NCI-H2227 (cell line): ENCODE measurements around the gene AOC1.
"Not testable (repeated sequence)": the region's sequence is repeated elsewhere in the genome, so short reads cannot be mapped to it uniquely, and the experiment has no call there.

Experiments
- DNase-seq: peaks from one replicate; lab custom pipeline; 2025; ENCODE audit not compliant: unreplicated experiment; lab: John Stamatoyannopoulos, UW

Gene AOC1, protein sequence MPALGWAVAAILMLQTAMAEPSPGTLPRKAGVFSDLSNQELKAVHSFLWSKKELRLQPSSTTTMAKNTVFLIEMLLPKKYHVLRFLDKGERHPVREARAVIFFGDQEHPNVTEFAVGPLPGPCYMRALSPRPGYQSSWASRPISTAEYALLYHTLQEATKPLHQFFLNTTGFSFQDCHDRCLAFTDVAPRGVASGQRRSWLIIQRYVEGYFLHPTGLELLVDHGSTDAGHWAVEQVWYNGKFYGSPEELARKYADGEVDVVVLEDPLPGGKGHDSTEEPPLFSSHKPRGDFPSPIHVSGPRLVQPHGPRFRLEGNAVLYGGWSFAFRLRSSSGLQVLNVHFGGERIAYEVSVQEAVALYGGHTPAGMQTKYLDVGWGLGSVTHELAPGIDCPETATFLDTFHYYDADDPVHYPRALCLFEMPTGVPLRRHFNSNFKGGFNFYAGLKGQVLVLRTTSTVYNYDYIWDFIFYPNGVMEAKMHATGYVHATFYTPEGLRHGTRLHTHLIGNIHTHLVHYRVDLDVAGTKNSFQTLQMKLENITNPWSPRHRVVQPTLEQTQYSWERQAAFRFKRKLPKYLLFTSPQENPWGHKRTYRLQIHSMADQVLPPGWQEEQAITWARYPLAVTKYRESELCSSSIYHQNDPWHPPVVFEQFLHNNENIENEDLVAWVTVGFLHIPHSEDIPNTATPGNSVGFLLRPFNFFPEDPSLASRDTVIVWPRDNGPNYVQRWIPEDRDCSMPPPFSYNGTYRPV

DNA sequence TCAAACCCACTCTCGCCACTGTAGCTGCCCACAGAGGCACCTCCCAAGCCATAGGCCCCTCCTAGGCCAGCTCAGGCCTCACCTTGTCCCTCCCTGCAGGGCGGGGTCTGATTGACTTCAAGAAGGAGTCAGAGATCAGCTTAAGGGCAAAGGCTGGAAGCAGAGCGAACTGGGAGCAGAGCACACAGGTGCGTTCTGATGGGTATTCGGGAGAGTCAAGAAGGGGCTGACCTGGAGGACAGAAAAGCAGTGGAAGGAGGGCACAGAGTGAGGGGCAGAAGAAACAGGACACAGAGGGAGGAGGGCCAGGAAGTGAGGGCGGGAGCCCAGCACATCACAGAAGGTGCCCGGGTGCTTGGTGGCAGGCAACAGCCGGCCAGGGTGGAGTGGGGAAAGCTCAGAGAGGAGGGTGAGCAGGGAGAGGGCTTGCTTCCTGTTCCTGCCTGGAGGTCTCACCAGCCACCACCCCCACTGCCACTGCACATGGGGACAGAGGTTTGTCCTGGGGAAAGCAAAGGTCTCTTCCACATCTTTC is at the start of gene AOC1:
TSS of gene AOC1 (plus strand) at position 147 of the 535 bp plus-strand sequence. CDS start 3,954 bp downstream, outside the sequence.
- DNase-seq = no peak

DNA sequence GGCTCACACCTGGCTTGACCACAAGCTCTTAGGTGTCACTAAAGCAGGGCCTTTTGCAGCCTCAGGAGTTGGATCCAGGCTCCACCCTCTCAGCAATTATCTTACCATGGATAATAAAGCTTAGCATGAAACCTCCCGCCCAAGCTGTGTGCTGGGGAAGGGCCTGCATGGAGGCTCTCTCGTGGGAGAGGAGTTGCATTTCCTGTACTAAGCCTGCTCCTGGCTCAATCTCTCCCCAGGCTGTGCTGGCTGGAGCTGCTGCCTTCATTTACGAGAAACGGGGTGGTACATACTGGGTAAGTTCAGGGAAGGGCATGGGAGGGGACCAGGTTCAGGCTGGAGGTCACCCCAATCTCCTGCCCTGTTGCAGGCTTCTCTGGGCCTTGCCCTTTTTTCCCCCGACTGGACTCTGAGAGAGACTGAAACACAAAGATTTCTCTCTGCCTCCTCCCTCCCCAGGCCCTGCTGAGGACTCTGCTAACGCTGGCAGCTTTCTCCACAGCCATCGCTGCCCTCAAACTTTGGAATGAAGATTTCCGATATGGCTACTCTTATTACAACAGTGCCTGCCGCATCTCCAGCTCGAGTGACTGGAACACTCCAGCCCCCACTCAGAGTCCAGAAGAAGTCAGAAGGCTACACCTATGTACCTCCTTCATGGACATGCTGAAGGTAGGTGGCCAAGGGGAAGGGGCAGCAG is 49.0 kb upstream of the AOC1 start:
- no peak for DNase-seq

DNA sequence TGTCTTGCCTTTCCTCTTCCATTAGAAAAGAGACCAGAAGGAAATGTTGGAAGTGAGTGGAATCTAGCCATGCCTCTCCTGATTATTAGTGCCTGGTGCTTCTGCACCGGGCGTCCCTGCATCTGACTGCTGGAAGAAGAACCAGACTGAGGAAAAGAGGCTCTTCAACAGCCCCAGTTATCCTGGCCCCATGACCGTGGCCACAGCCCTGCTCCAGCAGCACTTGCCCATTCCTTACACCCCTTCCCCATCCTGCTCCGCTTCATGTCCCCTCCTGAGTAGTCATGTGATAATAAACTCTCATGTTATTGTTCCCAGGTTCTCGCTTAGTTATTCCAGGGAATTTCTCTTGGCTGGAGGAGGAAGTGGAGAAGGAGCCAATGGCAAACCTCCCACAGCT is 47.5 kb upstream of the AOC1 start:
- DNase-seq = no peak

DNA sequence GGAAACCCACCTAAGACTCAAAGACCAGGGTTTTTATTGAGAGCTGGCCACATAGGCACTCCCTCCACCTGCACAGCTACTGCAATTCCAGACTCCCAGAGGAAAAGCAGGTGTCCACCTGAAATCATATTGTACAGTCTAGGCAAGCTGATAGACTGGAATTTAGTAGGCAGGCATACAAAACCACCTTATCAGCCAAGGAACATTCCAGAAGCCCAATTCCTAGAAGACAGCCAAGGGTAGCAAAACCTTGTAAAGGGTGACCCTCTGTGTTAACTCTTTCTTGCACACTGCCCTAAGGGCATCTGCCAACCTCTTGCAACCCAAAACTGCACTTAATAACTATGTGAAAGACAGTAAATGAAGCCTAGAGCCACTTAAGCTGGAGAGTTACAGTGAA is 46.5 kb upstream of the AOC1 start:
- DNase-seq = no peak

DNA sequence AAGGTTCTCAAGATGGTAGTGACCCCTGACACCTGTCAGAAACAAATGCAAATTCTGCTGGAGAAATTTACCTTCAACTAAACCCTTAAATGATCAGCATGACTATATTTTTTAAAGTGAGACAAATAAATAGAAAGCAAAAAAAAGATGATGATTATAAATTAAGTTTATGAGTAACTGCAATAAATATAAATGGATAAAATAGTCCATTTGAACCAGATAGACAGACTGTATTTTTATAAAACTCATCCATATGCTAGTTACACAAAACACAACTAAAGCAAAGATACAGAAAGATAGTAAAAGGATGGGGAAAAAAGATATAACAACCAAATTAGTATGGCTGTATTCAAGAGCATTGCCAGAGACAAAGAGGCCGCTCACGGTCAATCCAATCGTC is 45.9 kb upstream of the AOC1 start:
- DNase-seq = no peak

DNA sequence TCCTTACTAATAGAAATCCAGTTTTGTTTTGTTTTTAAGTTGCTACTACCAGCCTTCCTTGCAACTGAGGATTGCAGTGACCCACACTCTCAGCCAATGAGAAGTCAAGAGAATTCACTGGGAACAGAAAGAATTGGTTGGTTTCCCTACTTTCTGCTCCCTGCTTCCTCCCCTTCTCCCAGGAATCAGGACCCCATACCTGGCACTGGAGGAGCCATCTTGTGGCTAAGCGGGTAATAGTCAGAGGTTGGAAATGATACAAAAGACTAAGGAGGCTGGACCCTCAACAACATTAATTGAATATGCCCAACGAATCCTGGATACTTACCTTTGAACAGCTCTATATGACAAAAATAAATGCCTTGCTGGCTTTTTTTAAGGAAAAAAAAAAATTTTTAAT is 45.5 kb upstream of the AOC1 start:
- no peak for DNase-seq

DNA sequence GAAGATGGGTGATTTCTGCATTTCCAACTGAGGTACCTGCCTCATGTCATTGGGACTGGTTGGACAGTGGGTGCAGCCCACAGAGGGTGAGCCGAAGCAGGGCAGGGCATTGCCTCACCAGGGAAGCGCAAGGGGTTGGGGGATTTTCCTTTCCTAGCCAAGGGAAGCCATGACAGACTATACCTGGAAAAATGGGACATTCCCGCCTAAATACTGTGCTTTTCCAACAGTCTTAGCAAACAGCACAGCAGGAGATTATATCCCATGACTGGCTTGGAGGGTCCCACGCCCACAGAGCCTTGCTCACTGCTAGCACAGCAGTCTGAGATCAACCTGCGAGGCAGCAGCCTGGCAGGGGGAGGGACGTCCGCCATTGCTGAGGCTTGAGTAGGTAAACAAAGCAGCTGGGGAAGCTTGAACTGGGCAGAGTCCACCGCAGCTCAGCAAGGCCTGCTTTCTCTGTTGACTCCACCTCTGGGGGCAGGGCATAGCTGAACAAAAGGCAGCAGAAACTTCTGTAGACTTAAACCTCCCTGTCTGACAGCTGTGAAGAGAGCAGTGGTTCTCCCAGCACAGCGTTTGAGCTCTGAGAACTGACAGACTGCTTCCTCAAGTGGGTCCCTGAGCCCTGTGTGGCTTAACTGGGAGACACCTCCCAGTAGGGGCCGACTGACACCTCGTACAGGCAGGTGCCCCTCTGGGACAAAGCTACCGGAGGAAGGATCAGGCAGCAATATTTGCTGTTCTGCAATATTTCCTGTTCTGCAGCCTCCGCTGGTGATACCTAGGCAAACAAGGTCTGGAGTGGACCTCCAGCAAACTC is 44.5 kb upstream of the AOC1 start:
- not testable (repeated sequence) for DNase-seq

DNA sequence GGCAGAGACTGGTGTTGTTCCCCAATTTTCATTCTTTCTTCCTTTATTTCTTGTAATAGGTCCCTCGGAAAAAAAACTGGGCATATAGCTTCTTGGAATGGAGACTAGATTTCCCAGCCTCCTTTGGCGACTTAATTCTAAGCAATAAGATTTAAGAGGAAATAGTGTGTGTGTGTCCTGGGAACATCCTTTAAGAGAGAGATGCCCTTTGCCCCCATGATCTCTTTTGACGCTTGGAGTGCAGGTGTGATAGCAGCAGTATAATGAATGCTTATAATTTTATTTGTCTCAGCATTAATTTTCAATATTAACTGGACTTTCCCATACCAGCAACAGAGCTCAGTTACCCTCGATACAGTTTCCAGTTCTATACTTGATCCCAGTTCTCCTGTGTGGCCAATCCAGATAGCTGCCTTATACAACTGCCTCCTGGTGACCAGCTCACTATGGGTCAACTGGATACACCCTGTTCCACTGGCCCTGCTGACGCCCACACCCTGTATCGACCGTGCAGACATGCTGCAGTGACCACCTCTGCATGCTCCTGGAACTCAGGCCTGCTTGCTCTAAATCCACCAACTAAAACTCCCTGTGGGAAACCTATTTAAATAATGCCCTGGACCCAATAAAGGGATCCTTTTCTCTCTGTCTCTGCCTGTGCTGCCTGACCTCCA is 37.9 kb upstream of the AOC1 start:
- DNase-seq = no peak

DNA sequence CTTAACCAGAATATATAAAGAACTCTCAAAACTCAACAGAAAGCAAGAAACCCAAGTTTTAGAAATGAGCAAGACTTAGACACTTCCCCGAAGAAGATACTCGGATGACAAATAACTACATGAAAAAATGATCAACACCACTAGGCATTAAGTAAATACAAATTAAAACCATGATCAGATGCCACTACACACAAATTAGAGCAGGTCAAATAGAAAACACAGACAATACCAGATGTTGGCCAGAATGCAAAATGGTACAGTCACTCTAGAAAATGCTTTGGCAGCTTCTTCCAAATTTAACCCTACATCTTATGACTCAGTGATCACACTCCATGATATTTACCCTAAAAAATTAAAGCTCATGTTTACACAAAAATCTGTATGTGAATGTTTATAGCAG is 33.3 kb upstream of the AOC1 start:
- no peak for DNase-seq

DNA sequence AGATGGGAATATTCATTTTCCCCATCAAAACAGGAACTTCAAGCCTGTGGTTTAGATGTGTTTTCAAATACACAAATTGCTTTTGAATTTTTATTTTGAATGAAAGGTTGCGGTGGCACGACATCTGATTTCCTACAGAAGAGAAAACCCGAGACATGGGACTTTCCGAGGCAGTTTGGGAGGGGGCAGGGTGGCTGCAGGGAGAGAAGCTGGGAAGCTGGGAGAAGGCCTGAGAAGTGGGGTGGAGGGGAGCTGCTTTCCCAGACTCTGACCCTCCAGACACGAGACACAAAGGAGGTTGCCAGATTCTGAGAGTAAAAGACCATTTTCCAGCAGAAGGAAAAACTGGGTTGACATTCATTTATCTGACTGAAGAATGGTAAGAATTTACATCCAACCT is 32.2 kb upstream of the AOC1 start:
- no peak for DNase-seq

DNA sequence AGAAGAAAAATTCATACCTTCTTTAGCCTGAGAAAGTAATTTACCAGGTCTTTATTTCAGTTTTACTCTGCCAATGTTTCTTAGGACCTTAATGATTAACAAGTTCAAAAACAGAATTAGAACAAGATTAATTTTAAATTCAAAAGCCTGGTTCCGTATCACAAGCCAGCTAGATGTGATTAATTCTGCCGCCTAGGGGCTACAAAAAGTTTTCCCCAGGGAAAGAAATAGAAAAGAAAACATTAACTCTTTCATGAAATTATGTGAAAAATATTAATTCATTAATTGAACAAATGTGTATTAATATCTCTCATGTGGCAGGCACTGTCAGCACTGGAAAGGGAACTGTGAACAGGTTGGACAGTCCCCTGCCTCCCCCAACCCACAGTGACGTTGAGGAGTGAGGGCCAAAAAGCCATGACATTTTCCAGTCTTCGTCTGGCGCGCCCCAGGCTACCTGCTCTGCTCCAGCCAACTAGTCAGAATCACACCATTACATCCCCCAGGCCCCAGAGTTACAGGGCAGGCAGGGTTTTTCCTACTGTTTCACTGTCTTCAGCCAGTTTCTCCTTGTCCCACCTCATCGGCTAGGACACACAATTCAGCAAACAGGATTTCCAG is 31.6 kb upstream of the AOC1 start:
- DNase-seq = no peak

DNA sequence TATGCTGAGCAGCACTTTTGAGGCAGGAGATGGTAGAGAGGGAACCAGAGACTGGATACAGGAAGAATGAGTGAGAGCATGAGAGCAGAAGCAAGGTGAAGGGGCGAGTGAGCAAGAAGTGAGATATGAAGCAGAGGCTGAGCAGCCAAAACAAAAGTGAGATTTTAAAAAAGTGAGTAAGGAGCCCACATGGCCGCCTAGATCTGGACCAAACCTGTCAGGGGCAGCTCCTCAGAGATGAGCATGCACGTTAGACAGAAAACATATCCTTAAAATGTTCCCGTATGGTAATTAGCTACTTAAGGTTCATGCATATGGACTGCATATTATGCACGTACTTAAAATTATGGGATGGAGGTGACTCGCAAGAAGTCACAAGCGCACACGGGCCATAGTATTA is 29.3 kb upstream of the AOC1 start:
- DNase-seq = no peak

DNA sequence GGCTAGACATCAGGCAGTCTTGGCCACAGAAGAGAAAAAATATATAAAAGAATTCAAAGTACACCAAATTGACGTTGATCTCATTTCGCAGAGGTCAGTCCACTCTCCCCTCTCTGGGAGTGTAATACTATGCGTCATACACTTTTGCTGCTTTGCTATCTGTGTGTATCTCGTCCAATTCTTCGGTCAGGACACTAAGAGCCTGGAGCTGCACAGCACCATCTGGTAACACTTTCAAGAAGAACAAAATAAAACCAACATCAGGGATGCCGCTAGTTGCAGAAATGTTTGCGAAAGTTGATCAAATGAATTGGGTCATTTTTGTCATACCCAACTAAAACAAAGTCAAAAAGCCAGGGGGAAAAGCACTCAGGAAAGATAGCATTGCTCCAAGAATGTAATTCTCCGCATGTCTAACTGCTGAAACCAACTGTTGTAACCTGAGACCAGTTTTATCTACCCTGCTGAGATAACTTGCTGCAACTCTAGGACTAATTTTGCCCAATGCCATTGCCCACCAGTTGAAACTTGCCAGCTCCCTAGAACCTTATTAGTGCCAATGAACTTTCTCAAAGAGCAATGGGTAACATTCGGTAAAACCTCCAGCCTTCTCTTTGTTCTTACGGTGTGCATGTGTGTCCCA is 28.7 kb upstream of the AOC1 start:
- no peak for DNase-seq

DNA sequence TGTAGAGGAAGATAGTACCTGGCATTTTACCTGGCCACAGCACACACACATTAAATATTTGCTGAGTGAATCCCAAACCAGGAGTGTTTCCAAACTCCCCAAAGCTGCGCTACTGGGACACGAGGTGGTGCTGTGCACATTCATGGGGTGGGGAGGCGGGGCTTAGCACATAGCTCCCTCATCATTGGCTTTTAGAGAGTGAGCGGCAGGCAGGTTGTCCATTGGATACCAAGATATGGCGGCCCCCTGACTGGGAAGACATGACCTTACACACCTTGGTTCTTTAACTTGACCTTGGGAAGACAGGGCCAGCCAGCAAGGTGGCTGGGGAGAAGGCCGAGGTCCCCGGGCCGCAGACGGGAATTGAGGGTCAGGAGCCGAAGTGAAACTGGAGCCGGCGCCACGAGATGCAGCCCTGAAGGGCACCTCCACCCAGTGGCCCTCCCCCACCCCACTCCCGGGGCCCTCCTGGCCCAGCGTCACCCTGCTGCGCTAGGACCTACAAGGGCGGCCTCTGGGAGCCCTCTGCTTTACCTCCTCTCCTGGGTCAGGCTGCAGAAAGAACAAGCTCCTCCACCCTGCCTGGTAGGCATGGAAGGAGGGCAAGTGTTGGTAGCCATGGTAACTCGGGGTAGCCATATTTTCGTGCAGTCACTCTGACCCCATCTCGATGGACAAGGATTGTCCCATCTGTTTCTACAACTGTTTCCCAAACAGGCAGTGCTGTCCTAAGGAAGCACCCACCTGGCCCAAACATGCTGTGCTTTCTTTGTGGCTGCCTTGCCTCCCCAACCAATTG is 27.7 kb upstream of the AOC1 start:
- DNase-seq = no peak

DNA sequence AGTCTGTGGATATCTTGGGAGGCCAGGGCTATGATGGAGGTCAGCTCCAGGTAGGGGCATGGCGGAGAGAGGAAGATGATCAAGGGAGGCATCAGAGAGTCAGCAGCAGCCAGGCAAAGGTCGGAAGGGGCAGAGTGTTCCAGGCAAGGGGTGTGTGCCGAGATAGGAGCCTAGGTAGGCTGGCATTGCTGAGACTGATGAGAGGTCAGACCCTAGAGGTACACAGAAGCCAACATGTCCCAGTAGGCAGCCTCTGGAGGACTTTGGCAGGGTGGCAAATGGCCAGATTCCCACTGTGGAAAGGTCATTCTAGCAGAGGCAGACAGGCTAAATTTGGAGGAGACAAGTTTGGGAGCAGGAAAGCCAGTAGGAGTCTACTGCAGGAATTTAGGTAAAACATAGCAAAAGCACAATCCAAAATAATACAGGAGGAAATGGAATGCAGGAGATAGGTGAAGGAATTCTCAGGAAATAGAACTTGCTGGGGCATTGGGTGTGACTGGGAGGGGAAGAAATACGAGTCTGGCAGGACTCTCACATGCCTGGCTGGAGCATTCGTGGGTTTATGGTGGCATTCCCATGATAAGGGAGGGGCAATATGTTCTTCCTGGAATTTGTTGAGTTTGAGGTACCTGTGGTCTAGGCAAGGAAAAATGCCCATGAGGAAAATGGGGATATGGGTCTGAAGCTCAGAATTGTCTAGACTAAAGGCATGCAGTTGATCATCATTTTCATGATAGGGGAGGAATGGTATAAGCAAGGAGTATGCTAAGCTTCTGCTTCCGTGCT is 26.1 kb upstream of the AOC1 start:
- no peak for DNase-seq

DNA sequence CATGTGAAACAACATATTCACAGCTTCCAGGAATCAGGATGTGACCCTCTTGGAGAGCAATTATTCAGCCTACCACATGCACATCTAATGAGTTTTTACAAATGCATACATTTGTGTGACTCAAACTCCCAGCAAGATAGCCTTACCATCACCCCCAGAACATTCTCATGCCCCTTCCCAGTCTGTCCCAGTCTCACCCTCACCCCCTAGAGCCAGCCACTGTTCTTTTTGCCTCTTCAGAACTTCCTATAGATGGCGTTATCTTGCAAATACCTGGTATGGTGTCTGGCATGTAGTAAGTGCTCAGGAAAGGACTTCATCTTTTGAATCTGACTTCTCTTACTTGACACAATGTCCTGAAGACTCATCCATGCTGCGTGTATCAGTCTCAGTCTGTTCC is 23.9 kb upstream of the AOC1 start:
- no peak for DNase-seq

DNA sequence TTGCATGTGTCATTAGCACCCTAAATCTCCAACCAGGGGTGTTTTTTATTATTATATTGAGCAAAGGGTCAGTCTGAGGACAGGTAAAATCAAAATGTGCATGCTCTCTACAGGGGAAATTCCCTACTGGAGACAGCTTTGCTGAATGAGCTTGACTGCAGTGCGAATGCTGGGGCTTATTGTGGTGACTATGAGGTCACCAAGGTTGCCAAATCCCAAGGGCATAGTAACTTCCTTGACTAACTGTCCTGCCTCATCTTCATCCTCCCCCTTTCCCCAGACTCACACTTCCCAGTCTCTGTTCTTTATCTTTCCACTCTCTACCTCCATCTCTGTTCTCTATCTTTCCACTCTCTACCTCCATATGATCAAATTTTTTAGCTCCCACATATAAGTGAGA is 22.9 kb upstream of the AOC1 start:
- DNase-seq = no peak

DNA sequence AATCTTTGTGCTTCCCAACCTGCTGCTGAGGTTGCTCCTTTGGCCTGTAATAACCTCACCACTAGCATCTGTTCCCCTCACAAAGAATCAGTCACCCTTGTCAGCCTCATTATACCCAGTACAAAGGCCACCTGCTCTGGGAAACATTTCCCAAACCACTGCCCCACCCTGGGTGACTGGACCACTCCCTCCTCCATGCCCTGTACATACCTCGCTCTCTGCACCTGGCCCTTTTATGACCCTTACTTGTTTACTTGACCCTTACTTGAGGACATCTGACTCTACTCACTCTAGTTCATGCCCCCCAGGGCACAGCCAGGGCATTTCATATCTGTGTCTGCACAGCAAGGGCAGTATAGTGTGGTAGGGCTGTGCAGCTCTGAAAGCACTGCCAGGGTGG is 21.4 kb upstream of the AOC1 start:
- no peak for DNase-seq
